ENCODE data around the gene DYSF.

DNA sequence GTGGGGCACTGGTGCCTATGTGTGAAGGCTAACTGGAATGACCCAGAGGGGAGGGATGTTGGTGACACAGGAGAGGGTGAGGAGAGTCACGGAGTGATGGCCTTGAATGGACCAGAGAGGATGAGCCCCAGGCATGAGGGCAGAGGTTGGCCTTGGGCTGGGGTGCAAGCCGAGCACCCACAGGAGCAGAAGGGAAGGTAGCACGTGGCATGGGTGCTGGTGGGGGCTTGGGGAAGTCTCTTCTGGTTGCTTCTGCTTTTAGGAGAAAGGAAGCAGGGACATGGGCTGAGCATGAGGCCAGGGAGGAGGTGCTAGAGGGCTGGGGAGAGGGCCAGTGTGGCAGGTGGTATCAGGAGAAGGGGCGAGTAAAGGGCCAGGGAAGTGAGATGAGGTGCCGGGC lies 183.8 kb downstream of the DYSF start:
- TF ChIP-seq, protein P1, sequence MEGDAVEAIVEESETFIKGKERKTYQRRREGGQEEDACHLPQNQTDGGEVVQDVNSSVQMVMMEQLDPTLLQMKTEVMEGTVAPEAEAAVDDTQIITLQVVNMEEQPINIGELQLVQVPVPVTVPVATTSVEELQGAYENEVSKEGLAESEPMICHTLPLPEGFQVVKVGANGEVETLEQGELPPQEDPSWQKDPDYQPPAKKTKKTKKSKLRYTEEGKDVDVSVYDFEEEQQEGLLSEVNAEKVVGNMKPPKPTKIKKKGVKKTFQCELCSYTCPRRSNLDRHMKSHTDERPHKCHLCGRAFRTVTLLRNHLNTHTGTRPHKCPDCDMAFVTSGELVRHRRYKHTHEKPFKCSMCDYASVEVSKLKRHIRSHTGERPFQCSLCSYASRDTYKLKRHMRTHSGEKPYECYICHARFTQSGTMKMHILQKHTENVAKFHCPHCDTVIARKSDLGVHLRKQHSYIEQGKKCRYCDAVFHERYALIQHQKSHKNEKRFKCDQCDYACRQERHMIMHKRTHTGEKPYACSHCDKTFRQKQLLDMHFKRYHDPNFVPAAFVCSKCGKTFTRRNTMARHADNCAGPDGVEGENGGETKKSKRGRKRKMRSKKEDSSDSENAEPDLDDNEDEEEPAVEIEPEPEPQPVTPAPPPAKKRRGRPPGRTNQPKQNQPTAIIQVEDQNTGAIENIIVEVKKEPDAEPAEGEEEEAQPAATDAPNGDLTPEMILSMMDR (IDR thresholded peaks at IDR 0.05): no peak
- no peak for TF ChIP-seq POLR2A (IDR thresholded peaks at IDR 0.05)
